HT-29 (cell line): ENCODE results near the gene ZDHHC22. TPM values are rescaled to one million over a fixed set of nuclear protein-coding genes. Genes with fewer than 3 reads are reported as not detected.

Source experiments
- DNase-seq: peaks from one replicate; pipeline ENCODE4 v3.0.0-alpha.2; 2015; ENCODE audit warnings: low spot score
- total RNA-seq: library from RNA; depleted of rRNA; stranded (reverse); fragments of >200 nt; shearing (Covaris generic); gene quantifications from 2 replicates; pipeline ENCODE4 v1.2.3, GENCODE V29; 2014; rRNA removed

The ZDHHC22 gene
- total RNA-seq, 1 experiment from 2014 or later, result not detected

- DNase-seq, result no peak
These were observed 56.6 kb downstream of the ZDHHC22 start for GRCh38 chr14:77084985-77085384.

GRCh38 chr14:77083082-77083481 is 58.5 kb downstream of the ZDHHC22 start:
- no peak for DNase-seq

- DNase-seq, result no peak
These were observed 59.2 kb downstream of the ZDHHC22 start for GRCh38 chr14:77082356-77082755.

Other genes starting within 250 kb of the ZDHHC22 start
- 25.7 and 31.9 TPM in 2 replicates for gene IRF2BPL, start 113.1 kb downstream of the ZDHHC22 start, total RNA-seq
- 9.1 and 11.9 TPM in 2 replicates for gene CIPC, start 43.5 kb downstream of the ZDHHC22 start, total RNA-seq
- 2.5 and 3.1 TPM in 2 replicates for gene TMEM63C, start 40.0 kb upstream of the ZDHHC22 start, total RNA-seq
- not detected in 2 replicates for gene NGB, start 129.4 kb upstream of the ZDHHC22 start, total RNA-seq
- 17.9 and 34.2 TPM in 2 replicates for gene POMT2, start 179.1 kb upstream of the ZDHHC22 start, total RNA-seq
- gene GSTZ1, start 179.2 kb upstream of the ZDHHC22 start, total RNA-seq, result 20.4 and 25.6 TPM in 2 replicates
- gene TMED8, start 235.3 kb upstream of the ZDHHC22 start, total RNA-seq, result 2.9 and 3.1 TPM in 2 replicates
- gene SAMD15, start 235.6 kb upstream of the ZDHHC22 start, total RNA-seq, result 0.20 and 0.23 TPM in 2 replicates